GM19023 (cell line): ENCODE measurements around the gene CDC6.

ENCODE experiments used
- ATAC-seq: cut with Tn5 transposase; IDR thresholded peaks from one replicate; pipeline ENCODE4 v1.9.1; 2021; ENCODE audit warnings: mild to moderate bottlenecking, moderate library complexity; ENCODE audit not compliant: unreplicated experiment

The CDC6 gene, protein sequence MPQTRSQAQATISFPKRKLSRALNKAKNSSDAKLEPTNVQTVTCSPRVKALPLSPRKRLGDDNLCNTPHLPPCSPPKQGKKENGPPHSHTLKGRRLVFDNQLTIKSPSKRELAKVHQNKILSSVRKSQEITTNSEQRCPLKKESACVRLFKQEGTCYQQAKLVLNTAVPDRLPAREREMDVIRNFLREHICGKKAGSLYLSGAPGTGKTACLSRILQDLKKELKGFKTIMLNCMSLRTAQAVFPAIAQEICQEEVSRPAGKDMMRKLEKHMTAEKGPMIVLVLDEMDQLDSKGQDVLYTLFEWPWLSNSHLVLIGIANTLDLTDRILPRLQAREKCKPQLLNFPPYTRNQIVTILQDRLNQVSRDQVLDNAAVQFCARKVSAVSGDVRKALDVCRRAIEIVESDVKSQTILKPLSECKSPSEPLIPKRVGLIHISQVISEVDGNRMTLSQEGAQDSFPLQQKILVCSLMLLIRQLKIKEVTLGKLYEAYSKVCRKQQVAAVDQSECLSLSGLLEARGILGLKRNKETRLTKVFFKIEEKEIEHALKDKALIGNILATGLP

GRCh38 chr17:40287494-40288369 lies at the start of gene CDC6:
Gene CDC6, plus strand, starts transcription at chr17:40287879. Its CDS starts 1,542 bp downstream, at chr17:40289421.
- ATAC-seq: peak; percentile 96

DNA sequence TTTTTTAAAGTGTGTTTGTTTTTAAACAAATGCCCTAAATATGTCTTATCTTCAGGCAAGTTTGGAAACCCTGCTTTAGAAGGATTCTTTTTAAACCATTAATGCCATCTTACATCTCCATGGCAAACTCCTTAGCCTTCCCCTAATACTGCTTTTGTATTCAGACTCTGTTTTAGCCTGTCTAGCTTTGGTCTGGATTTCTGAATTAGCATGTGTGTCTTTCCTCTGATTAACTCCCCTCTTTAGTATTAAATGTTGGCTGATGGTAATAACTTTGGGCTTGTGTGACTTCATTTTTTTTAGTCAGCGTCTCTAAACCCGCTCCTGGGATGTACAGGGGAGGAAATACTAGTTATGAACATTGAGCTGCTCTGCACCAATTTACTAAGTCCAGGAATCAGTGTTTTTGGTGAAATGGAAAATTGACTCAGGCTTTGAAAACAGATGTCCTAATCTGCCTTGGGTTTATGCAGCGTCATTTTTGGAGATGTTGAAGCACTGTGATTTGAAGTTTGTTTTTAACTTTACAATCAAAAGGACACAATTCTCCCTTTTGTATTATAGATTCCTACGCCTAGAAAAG lies 46.3 kb upstream of the CDC6 start:
- no peak for ATAC-seq

- ATAC-seq: no peak
These were observed 44.9 kb upstream of the CDC6 start for GRCh38 chr17:40242774-40243173.

GRCh38 chr17:40243761-40244160 lies 43.9 kb upstream of the CDC6 start:
- ATAC-seq: no peak

DNA sequence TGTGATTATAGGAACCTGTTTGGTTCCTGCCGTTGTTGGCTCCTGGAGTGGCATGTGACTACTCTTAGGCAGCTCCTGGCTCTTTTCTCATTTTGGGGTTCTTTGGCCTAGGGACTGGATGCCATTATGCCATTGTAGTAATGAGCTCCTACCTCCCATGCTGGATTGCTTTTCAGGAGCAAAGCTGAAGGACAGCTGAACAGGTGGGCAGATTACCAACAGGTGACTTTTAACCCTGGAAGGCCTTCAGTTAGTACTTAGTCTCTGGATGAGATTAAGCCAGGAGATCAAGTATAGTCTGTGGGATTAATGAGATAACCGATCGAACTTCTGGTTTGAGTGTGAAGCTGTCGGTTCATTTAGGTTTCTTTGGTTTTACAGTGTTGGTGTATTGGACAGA lies 43.4 kb upstream of the CDC6 start:
- ATAC-seq: no peak

DNA sequence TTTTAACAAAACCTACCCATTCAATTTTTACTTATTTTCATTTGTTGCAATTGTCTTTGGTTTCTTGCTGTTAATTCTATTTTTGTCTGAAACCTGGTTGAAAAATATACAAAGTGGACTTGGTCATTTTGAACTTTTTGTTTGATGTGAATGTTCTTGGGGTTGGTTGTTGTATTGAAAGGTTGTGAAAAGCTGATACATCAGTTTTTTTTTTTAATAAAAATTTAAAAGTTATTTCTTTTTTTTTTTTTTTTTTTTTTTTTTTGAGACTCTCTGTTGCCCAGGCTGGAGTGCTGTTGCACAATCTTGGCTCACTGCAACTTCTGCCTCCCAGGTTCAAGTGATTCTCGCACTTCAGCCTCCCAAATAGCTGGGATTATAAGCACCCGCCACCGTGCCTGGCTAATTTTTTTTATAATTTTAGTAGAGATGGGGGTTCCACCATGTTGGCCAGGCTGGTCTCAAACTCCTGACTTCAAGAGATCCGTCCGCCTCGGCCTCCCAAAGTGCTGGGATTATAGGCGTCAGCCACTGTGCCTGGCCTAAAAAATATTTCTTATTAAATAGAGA lies 39.7 kb upstream of the CDC6 start:
- ATAC-seq: no peak

GRCh38 chr17:40248507-40248906 lies 39.2 kb upstream of the CDC6 start:
- ATAC-seq: no peak

DNA sequence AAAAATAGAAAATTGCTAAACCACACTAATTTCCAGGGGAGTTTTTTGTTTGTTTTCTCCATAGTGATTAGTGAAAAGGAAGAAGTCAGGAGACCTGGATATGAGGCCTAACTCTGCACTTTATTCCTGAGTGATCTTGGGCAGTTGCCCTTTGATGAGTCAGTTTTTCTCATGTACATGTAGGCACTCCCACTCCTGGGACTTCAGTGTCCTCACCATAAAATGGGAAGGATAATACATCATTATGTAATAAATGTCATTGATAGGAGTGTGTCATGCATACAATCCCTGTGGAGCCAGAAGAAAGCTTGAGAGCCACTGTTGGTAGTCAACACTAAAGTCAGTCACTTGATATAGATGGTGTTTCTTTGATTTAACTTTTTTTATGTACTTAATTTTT lies 36.1 kb upstream of the CDC6 start:
- ATAC-seq: no peak

GRCh38 chr17:40253565-40253964 lies 34.1 kb upstream of the CDC6 start:
- no peak for ATAC-seq

DNA sequence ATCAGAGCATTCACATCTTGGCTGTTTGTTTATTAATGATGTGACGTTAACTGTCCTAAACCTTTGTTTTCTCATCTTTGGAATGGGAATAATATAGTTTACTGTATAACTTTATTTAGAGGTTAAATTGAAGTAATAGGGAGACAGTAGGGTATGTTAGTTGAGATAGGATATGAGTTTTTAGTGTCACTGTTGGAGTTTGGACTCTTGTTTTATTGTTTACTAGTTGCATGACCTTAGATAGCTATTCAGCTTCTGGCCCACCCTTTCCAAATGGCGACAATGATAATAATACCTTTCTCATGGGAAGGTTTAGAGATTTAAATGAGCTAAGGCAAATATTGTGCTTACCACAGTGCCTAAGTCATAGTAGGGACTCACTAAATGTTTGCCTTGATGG lies 28.2 kb upstream of the CDC6 start:
- ATAC-seq: no peak

DNA sequence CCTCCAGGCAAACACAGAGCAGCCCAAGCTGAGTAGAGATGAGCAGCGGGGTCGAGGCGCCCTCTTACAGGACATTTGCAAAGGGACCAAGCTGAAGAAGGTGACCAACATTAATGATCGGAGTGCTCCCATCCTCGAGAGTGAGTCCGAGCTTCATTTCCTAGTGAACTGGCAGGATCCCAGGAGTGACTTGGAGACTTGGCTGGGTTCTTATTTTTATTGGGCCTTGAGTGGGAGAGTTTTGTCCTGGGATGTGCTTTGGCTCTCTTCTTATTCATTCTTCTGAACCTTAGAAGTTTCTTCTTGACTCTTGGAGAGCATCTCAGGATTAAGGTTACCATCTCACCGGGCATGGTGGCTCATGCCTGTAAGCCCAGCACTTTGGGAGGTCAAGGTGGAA lies 27.2 kb upstream of the CDC6 start:
- no peak for ATAC-seq

- no peak for ATAC-seq
These were observed 23.1 kb upstream of the CDC6 start for GRCh38 chr17:40264458-40265185.

- ATAC-seq: no peak
These were observed 22.3 kb upstream of the CDC6 start for GRCh38 chr17:40265337-40265736.

- ATAC-seq: no peak
These were observed 20.8 kb upstream of the CDC6 start for GRCh38 chr17:40266882-40267281.

- ATAC-seq: no peak
These were observed 19.5 kb upstream of the CDC6 start for GRCh38 chr17:40268141-40268712.

DNA sequence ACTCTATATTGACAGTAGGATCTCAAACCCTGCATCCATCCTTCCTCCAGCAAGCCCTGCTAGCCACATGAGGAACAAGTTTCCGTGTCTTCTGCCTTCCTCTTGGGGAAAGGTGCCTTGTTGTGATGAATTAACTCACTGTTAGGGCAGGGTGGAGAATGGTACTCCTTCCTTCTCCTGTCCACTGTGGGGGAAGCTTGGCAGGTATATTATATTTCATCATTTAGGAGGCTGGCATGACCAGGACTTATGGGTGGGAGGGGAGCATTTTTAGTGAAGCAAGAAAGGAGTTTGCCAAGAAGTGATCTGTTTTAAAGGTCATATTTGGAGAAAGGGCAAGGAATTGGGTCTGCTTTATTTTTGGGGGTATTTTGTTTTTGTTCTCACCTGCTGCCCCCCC lies 9.3 kb upstream of the CDC6 start:
- ATAC-seq: no peak

DNA sequence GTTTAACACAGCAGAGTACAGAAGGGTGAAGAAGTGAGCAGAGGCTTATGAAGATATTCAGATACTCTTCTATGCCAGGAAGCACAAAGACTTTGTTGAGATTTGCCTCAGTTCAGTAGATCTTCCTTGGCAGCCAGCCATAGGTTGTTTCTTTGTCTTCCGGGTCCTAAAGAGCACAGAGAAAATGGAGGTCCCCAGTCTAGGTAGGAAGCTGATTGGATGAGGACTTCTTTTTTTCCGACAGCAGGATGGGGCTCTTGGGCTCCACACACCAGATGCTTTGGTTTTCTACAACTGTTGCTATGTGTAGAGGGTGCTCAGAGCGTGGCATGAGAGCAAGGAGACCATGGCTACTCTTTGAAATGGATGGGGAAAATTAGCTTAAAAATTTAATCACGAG lies 8.3 kb upstream of the CDC6 start:
- ATAC-seq: no peak

DNA sequence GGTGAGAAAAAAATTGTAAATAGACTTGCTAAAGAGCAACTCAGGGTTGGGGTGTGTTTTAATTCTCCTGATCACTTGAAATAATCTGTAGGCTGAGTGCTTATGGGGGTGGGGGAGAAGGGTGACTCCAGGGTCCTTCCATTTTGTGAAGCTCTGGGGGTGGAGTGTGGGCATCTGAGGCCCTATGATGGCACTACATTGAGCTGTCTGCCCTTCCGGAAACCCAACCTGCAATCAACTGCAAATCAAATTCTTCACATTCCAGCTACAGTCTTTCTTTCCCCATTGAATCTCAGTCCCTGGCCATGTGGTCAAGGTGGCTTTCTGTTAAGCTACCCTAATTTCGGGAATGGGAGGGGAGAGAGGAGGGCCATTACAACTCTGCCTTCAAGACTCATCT lies 6.0 kb upstream of the CDC6 start:
- ATAC-seq: no peak

- ATAC-seq: no peak
These were observed 4.0 kb upstream of the CDC6 start for GRCh38 chr17:40283662-40284061.

GRCh38 chr17:40284085-40284713 lies 3.5 kb upstream of the CDC6 start:
- ATAC-seq: no peak
